AML-193 (cell line): ENCODE results near the gene RPH3AL.
"Not testable (repeated sequence)": the region's sequence is repeated elsewhere in the genome, so short reads cannot be mapped to it uniquely, and the experiment has no call there.

Experiments used
- DNase-seq, 2 experiments: peaks; one replicate each; lab custom pipeline; 2025; lab: John Stamatoyannopoulos, UW

The RPH3AL gene

GRCh38 chr17:282000-282911 lies 70.4 kb downstream of the RPH3AL start:
- DNase-seq, result no peak

- DNase-seq, result no peak
These were observed 71.1 kb downstream of the RPH3AL start for GRCh38 chr17:281365-281999.

GRCh38 chr17:280901-281300 lies 71.7 kb downstream of the RPH3AL start:
- no peak for DNase-seq

- DNase-seq, result no peak
These were observed 72.4 kb downstream of the RPH3AL start for GRCh38 chr17:280216-280615.

GRCh38 chr17:279776-280175 lies 72.8 kb downstream of the RPH3AL start:
- no peak for DNase-seq

GRCh38 chr17:279331-279730 lies 73.3 kb downstream of the RPH3AL start:
- no peak for DNase-seq

- DNase-seq, result no peak
These were observed 73.9 kb downstream of the RPH3AL start for GRCh38 chr17:278676-279059.

GRCh38 chr17:278055-278675 lies 74.4 kb downstream of the RPH3AL start:
- DNase-seq, result no peak

GRCh38 chr17:274902-275301 lies 77.7 kb downstream of the RPH3AL start:
- no peak for DNase-seq

- DNase-seq, result no peak
These were observed 78.4 kb downstream of the RPH3AL start for GRCh38 chr17:273981-274832.

GRCh38 chr17:272856-273255 lies 79.8 kb downstream of the RPH3AL start:
- DNase-seq, result not testable (repeated sequence)

- not testable (repeated sequence) for DNase-seq
These were observed 80.5 kb downstream of the RPH3AL start for GRCh38 chr17:271928-272623.

- DNase-seq, result no peak
These were observed 82.7 kb downstream of the RPH3AL start for GRCh38 chr17:269616-270514.

GRCh38 chr17:266701-267667 lies 85.6 kb downstream of the RPH3AL start:
- no peak for DNase-seq

- DNase-seq, result no peak
These were observed 86.4 kb downstream of the RPH3AL start for GRCh38 chr17:266219-266618.

- DNase-seq, result no peak
These were observed 86.9 kb downstream of the RPH3AL start for GRCh38 chr17:265718-266117.

GRCh38 chr17:263773-264172 lies 88.8 kb downstream of the RPH3AL start:
- DNase-seq, result no peak

GRCh38 chr17:263271-263670 lies 89.3 kb downstream of the RPH3AL start:
- no peak for DNase-seq

GRCh38 chr17:261635-262034 lies 91.0 kb downstream of the RPH3AL start:
- DNase-seq, result no peak
